HepG2 (cell line): ENCODE data around the gene CDIP1. TPM values are rescaled to one million over a fixed set of nuclear protein-coding genes. Genes with fewer than 3 reads are reported as not detected.

Source experiments
- ATAC-seq: fragments of 200-7000 bp; cut with Tn5 transposase; 3 replicates; pipeline ENCODE4 v1.9.1; 2020; ENCODE audit warnings: mild to moderate bottlenecking, moderate library complexity
- BruUV-seq: library from RNA; stranded (reverse); fragments of 400-500 nt; replicated peaks from 2 replicates; lab custom pipeline; 2021; lab: Mats Ljungman, UMichigan
- CTCF ChIA-PET: fragments of 300-600 bp; formaldehyde crosslinking; extraction: SDS; loops from one replicate; lab custom pipeline; 2021; ENCODE audit warnings: low total read pairs, inconsistent platforms, low intra/inter-chr PET ratio; lab: Yijun Ruan, JAX
- POLR2A ChIA-PET: fragments of 350-600 bp; sonication (Branson Sonifier 250); formaldehyde crosslinking; loops from one replicate; lab custom pipeline; 2020; ENCODE audit warnings: antibody characterized with exemption, inconsistent platforms; lab: Yijun Ruan, JAX
- DNase-seq: peaks from one replicate; pipeline ENCODE4 v3.0.0-alpha.2; 2015; ENCODE audit warnings: low spot score
- FAIRE-seq: peaks from 3 replicates; lab custom pipeline; 2011; peaks lifted over from hg19 to GRCh38; lab: Jason Lieb, UNC
- H2AFZ ChIP-seq: one replicate; pipeline ENCODE4 v1.6.1; 2011; ENCODE audit warnings: low read length, inconsistent platforms
- H3K27ac ChIP-seq: fragments of 300-600 bp; 3 replicates; pipeline ENCODE4 v1.8.0; 2011; ENCODE audit warnings: mixed run types, mild to moderate bottlenecking, mixed read lengths, low read length, inconsistent platforms; ENCODE audit not compliant: insufficient read depth; ENCODE audit errors: extremely low read length
- H3K27me3 ChIP-seq, 2 experiments: fragments of 200-600 bp in 1 of 2; 2 replicates in 1 of 2; 3 replicates in 1 of 2; pipeline versions ENCODE4 v1.6.0 to v1.8.0; 2011; ENCODE audit warnings: low read length in 2 of 2, mild to moderate bottlenecking in 2 of 2, moderate library complexity in 2 of 2, inconsistent platforms in 1 of 2; ENCODE audit not compliant: insufficient read depth in 2 of 2, control insufficient read depth in 1 of 2
- H3K36me3 ChIP-seq, 2 experiments: fragments of 200-600 bp in 1 of 2; replicated peaks in 1 of 2; 2 replicates in 1 of 2; 3 replicates in 1 of 2; pipeline versions ENCODE4 v1.5.1 to v1.8.0; 2011; ENCODE audit warnings: low read length in 2 of 2, inconsistent platforms in 1 of 2; ENCODE audit not compliant: insufficient read depth in 2 of 2, control insufficient read depth in 1 of 2
- H3K4me1 ChIP-seq: 2 replicates; pipeline ENCODE4 v1.5.1; 2012; ENCODE audit warnings: low read length, inconsistent platforms; ENCODE audit not compliant: insufficient read depth
- H3K4me2 ChIP-seq: 2 replicates; pipeline ENCODE4 v1.6.0; 2011; ENCODE audit warnings: low read depth, low read length, inconsistent platforms
- H3K4me3 ChIP-seq, 3 experiments: fragments of 200-600 bp in 1 of 3; sonication (generic), shearing (Covaris generic) in 1 of 3; replicated peaks in 1 of 3; 2 replicates each; pipeline ENCODE4 v1.5.1; 2011 to 2016; ENCODE audit warnings: low read length in 3 of 3, inconsistent platforms in 2 of 3, low read depth in 2 of 3, mild to moderate bottlenecking in 2 of 3, control low read depth in 1 of 3, mixed read lengths in 1 of 3; ENCODE audit not compliant: insufficient read depth in 1 of 3
- H3K79me2 ChIP-seq: one replicate; pipeline ENCODE4 v1.6.1; 2011; ENCODE audit warnings: low read length, inconsistent platforms; ENCODE audit not compliant: insufficient read depth
- H3K9ac ChIP-seq: 2 replicates; pipeline ENCODE4 v1.6.0; 2011; ENCODE audit warnings: mild to moderate bottlenecking, low read depth, low read length, inconsistent platforms; ENCODE audit not compliant: insufficient read depth
- H3K9me3 ChIP-seq: 2 replicates; pipeline ENCODE4 v1.5.1; 2012; ENCODE audit warnings: mild to moderate bottlenecking, low read length
- H4K20me1 ChIP-seq: 2 replicates; pipeline ENCODE4 v1.6.0; 2011; ENCODE audit warnings: inconsistent platforms, mild to moderate bottlenecking, low read length, moderate library complexity; ENCODE audit not compliant: insufficient read depth
- GMEB1 ChIP-seq: sonication (generic); formaldehyde crosslinking; IDR thresholded peaks from 2 replicates; pipeline ENCODE4 v1.5.1; 2020; ENCODE audit warnings: missing genetic modification reagents, mild to moderate bottlenecking, borderline replicate concordance
- ZNF770 ChIP-seq: sonication (generic); formaldehyde crosslinking; IDR thresholded peaks from 2 replicates; pipeline ENCODE4 v1.5.0; 2020; ENCODE audit warnings: mild to moderate bottlenecking, missing genetic modification reagents
- whole genome bisulfite sequencing: methylation state at CpG from one replicate; pipeline ENCODE4 v1.1.6; 2017; ENCODE audit warnings: low lambda C conversion rate; 5-methylcytosine and 5-hydroxymethylcytosine counted together
- in situ Hi-C: cut with HindIII; loops from 2 replicates; pipeline ENCODE4 v1.10.0; 2017; ENCODE audit warnings: low pct_unique_long_range_greater_than_20kb; ENCODE audit not compliant: extremely low pct_ligation_motif_present
- intact Hi-C: fragments of 100-400 bp; cut with micrococcal nuclease; formaldehyde crosslinking; loops from one replicate; pipeline ENCODE4 v1.10.0; 2022; ENCODE audit not compliant: unreplicated experiment
- polyA plus RNA-seq, 8 experiments: library from polyadenylated mRNA; depleted of rRNA in 3 of 8; stranded (reverse) in 7 of 8; unstranded in 1 of 8; fragments of >200 nt; fragmentation: Illumina TruSeq in 4 of 8; extraction: Trizol in 4 of 8; gene quantifications; 2 replicates each; pipeline versions ENCODE4 v1.2.1 to v1.2.3, GENCODE V29; 2011 to 2016; ENCODE audit warnings: low read depth in 4 of 8, missing spikeins in 1 of 8, mixed read lengths in 1 of 8; ENCODE audit not compliant: insufficient read depth in 1 of 8
- total RNA-seq, 5 experiments: library from RNA; depleted of rRNA; stranded (reverse); fragments of >200 nt; fragmentation: Illumina TruSeq; extraction: Trizol; gene quantifications; 2 replicates each; pipeline ENCODE4 v1.2.3, GENCODE V29; 2016; ENCODE audit warnings: low read depth in 1 of 5

The CDIP1 gene
- total and polyA plus RNA-seq, 2 of the 13 experiments (the other 11 are each of a cell fraction or from before 2014, with no cell fraction given): 31.2 to 56.7 TPM

- no peak for ATAC-seq
- no peak overlapping the region for H3K27ac ChIP-seq
- intact Hi-C loops: loop anchor here (10.0 kb wide), 1 partner anchor 70 kb away; no protein-coding TSS in a partner anchor
- no peak overlapping the region for H3K4me2 ChIP-seq
- peaks cover 31% of the 10 kb centered on the region for H3K79me2 ChIP-seq
- H3K9me3 ChIP-seq: no peaks in the 10 kb centered on the region
- 92% methylated on average over 6 of the region's 6 CpGs for WGBS
- in situ Hi-C loops: no loop called here
- H3K9ac ChIP-seq: no peak overlapping the region
- H3K4me3 ChIP-seq: no peak overlapping the region
- ChIA-PET POLR2A (interaction anchor here (0.7 kb wide), 1 partner anchor 19 kb away, joined by 3 read pairs; the partner anchor contains the start of gene HMOX2), CTCF (no interaction called here)
- TF ChIP-seq GMEB1 (CRISPR knock-in tag) (no peak), ZNF770 (peak; percentile 88)
- H3K36me3 ChIP-seq: peaks cover 3 to 16% of the 10 kb centered on the region in 2 experiments; a peak in 4 of 5 replicates
- peaks cover 9% of the 10 kb centered on the region; the same call in 1 of the 2 replicates for H4K20me1 ChIP-seq
- no peaks in the 10 kb centered on the region for H3K27me3 ChIP-seq
- no peak overlapping the region for H2AFZ ChIP-seq
- FAIRE-seq: no peak
- peaks cover 34% of the 10 kb centered on the region for H3K4me1 ChIP-seq
- no TSS peak for BruUV-seq
- DNase-seq: no peak
Observed at GRCh38 chr16:4494746-4495490, 43.7 kb downstream of the CDIP1 start.
